Osteocyte (in vitro differentiated cells): Measurements from ENCODE around the gene KIAA1143. TPM values are rescaled to one million over a fixed set of nuclear protein-coding genes. Genes with fewer than 3 reads are reported as not detected.

Experiments used
- DNase-seq: peaks from one replicate; pipeline ENCODE4 v3.0.0; 2021; ENCODE audit warnings: mixed read lengths; ENCODE audit not compliant: unreplicated experiment; ENCODE audit errors: extremely low spot score
- H3K27ac Mint-ChIP-seq: one replicate; pipeline ENCODE4 v1.8.0; 2021; ENCODE audit warnings: mild to moderate bottlenecking, mixed read lengths; ENCODE audit not compliant: unreplicated experiment
- H3K27me3 Mint-ChIP-seq: one replicate; pipeline ENCODE4 v1.8.0; 2021; ENCODE audit warnings: mixed read lengths; ENCODE audit not compliant: unreplicated experiment
- H3K36me3 Mint-ChIP-seq: one replicate; pipeline ENCODE4 v1.8.0; 2021; ENCODE audit warnings: mixed read lengths; ENCODE audit not compliant: unreplicated experiment
- H3K4me1 Mint-ChIP-seq: one replicate; pipeline ENCODE4 v1.8.0; 2021; ENCODE audit warnings: mixed read lengths; ENCODE audit not compliant: unreplicated experiment
- H3K4me3 Mint-ChIP-seq: one replicate; pipeline ENCODE4 v1.8.0; 2021; ENCODE audit warnings: mild to moderate bottlenecking, moderate library complexity, mixed read lengths; ENCODE audit not compliant: unreplicated experiment
- H3K9me3 Mint-ChIP-seq: one replicate; pipeline ENCODE4 v1.8.0; 2021; ENCODE audit warnings: mixed read lengths; ENCODE audit not compliant: unreplicated experiment
- CTCF ChIP-seq: fragments of 200-600 bp; sonication (generic); IDR thresholded peaks from 2 replicates; pipeline ENCODE4 v1.5.0; 2021; ENCODE audit warnings: antibody characterized with exemption, mild to moderate bottlenecking, moderate library complexity
- total RNA-seq: library from RNA; stranded (reverse); gene quantifications from 2 replicates; pipeline ENCODE4 v1.2.1, GENCODE V29; 2021

Gene KIAA1143
- total RNA-seq, 1 donor from 2014 or later, result 32.5 TPM

GRCh38 chr3:44782891-44783290, 21.5 kb upstream of the KIAA1143 start:
- no peak for TF ChIP-seq CTCF
- no peak overlapping the region for H3K4me3 Mint-ChIP-seq
- H3K27me3 Mint-ChIP-seq, result no peaks in the 10 kb centered on the region
- H3K4me1 Mint-ChIP-seq, result no peaks in the 10 kb centered on the region
- H3K9me3 Mint-ChIP-seq, result no peaks in the 10 kb centered on the region
- DNase-seq, result no peak
- H3K27ac Mint-ChIP-seq, result no peak overlapping the region
- peaks cover 4% of the 10 kb centered on the region for H3K36me3 Mint-ChIP-seq

- Mint-ChIP-seq H3K27ac (no peak overlapping the region), H3K36me3 (peaks cover 13% of the 10 kb centered on the region), H3K9me3 (peaks cover 14% of the 10 kb centered on the region), H3K27me3 (no peaks in the 10 kb centered on the region), H3K4me3 (no peak overlapping the region), H3K4me1 (no peaks in the 10 kb centered on the region)
- no peak for TF ChIP-seq CTCF
- no peak for DNase-seq
These were observed 10.7 kb upstream of the KIAA1143 start for GRCh38 chr3:44772099-44772442.

GRCh38 chr3:44771424-44772098, 10.1 kb upstream of the KIAA1143 start:
- TF ChIP-seq CTCF, result no peak
- Mint-ChIP-seq H3K4me1 (no peaks in the 10 kb centered on the region), H3K27ac (no peak overlapping the region), H3K9me3 (peaks cover 14% of the 10 kb centered on the region), H3K36me3 (peaks cover 13% of the 10 kb centered on the region), H3K4me3 (no peak overlapping the region), H3K27me3 (no peaks in the 10 kb centered on the region)
- DNase-seq, result no peak

- Mint-ChIP-seq H3K36me3 (peaks cover 7% of the 10 kb centered on the region), H3K27ac (no peak overlapping the region), H3K4me3 (no peak overlapping the region), H3K27me3 (no peaks in the 10 kb centered on the region), H3K9me3 (peaks cover 5% of the 10 kb centered on the region), H3K4me1 (peaks cover 16% of the 10 kb centered on the region)
- TF ChIP-seq CTCF, result no peak
- DNase-seq, result no peak
These were observed 2.8 kb upstream of the KIAA1143 start for GRCh38 chr3:44764248-44764647.

GRCh38 chr3:44762690-44763089, 1.3 kb upstream of the KIAA1143 start:
- TF ChIP-seq CTCF, result no peak
- peak overlapping the region; percentile 78 for H3K27ac Mint-ChIP-seq
- H3K27me3 Mint-ChIP-seq, result no peaks in the 10 kb centered on the region

More at GRCh38 chr3:44762690-44763089, 1.3 kb upstream of the KIAA1143 start:
- Mint-ChIP-seq H3K4me3 (peak overlapping the region; percentile 83), H3K36me3 (peaks cover 22% of the 10 kb centered on the region), H3K4me1 (peaks cover 16% of the 10 kb centered on the region), H3K9me3 (peaks cover 19% of the 10 kb centered on the region)
- DNase-seq, result no peak
